DND-41 (cell line): Measurements from ENCODE around the gene FAM83G.

Experiments
- ATAC-seq: fragments of 200-7000 bp; cut with Tn5 transposase; 3 replicates; pipeline ENCODE4 v1.9.1; 2021; ENCODE audit warnings: low read depth; ENCODE audit not compliant: insufficient read depth
- DNase-seq: peaks from one replicate; pipeline ENCODE4 v3.0.0-alpha.2; 2020
- H2AFZ ChIP-seq: 2 replicates; pipeline ENCODE4 v1.6.0; 2012; ENCODE audit warnings: low read depth, low read length
- H3K27ac ChIP-seq: 2 replicates; pipeline ENCODE4 v1.5.1; 2012; ENCODE audit warnings: low read length, inconsistent platforms
- H3K27me3 ChIP-seq: fragments of 200-600 bp; sonication (generic); 2 replicates; pipeline ENCODE4 v1.6.0; 2012; ENCODE audit warnings: low read length, mild to moderate bottlenecking, inconsistent platforms; ENCODE audit not compliant: insufficient read depth, poor library complexity
- H3K36me3 ChIP-seq: 2 replicates; pipeline ENCODE4 v1.5.1; 2012; ENCODE audit warnings: low read length, inconsistent platforms; ENCODE audit not compliant: insufficient read depth
- H3K4me1 ChIP-seq: 2 replicates; pipeline ENCODE4 v1.5.1; 2012; ENCODE audit warnings: mild to moderate bottlenecking, low read length; ENCODE audit not compliant: insufficient read depth
- H3K4me2 ChIP-seq: 2 replicates; pipeline ENCODE4 v1.6.0; 2012; ENCODE audit warnings: mild to moderate bottlenecking, moderate library complexity, low read length, inconsistent platforms; ENCODE audit not compliant: insufficient read depth
- H3K4me3 ChIP-seq, 2 experiments: fragments of 200-600 bp in 1 of 2; shearing (Covaris generic) in 1 of 2; 2 replicates each; pipeline ENCODE4 v1.5.1; 2012 to 2016; ENCODE audit warnings: inconsistent platforms in 2 of 2, low read length in 2 of 2, mild to moderate bottlenecking in 2 of 2, low read depth in 1 of 2, moderate library complexity in 1 of 2
- H3K79me2 ChIP-seq: 2 replicates; pipeline ENCODE4 v1.6.0; 2012; ENCODE audit warnings: low read length, inconsistent platforms; ENCODE audit not compliant: insufficient read depth
- H3K9ac ChIP-seq: 2 replicates; pipeline ENCODE4 v1.6.0; 2012; ENCODE audit warnings: low read depth, mild to moderate bottlenecking, inconsistent platforms, low read length, moderate library complexity
- H3K9me3 ChIP-seq: 2 replicates; pipeline ENCODE4 v1.5.1; 2012; ENCODE audit warnings: low read length, moderate library complexity, mild to moderate bottlenecking, inconsistent platforms; ENCODE audit not compliant: insufficient read depth, severe bottlenecking
- H4K20me1 ChIP-seq: 2 replicates; pipeline ENCODE4 v1.6.0; 2012; ENCODE audit warnings: low read length; ENCODE audit not compliant: insufficient read depth
- CTCF ChIP-seq: IDR thresholded peaks from 2 replicates; pipeline ENCODE4 v1.5.1; 2012; ENCODE audit warnings: borderline replicate concordance, low read length, moderate library complexity, mild to moderate bottlenecking; ENCODE audit not compliant: poor library complexity, severe bottlenecking; ENCODE audit errors: extremely low read depth
- EZH2 ChIP-seq: IDR thresholded peaks from 3 replicates; pipeline ENCODE4 v1.6.1; 2012; ENCODE audit warnings: borderline replicate concordance, low read depth, mild to moderate bottlenecking, moderate library complexity, low read length, inconsistent platforms; ENCODE audit not compliant: severe bottlenecking

Gene FAM83G

GRCh38 chr17:19016881-19017280 lies 12.3 kb upstream of the FAM83G start:
- peaks cover 15% of the 10 kb centered on the region; the same call in 1 of the 2 replicates for H4K20me1 ChIP-seq
- H3K4me1 ChIP-seq = no peaks in the 10 kb centered on the region
- H3K9ac ChIP-seq = no peak overlapping the region
- peaks cover 8% of the 10 kb centered on the region for H3K36me3 ChIP-seq
- H3K79me2 ChIP-seq = no peaks in the 10 kb centered on the region
- H3K27ac ChIP-seq = no peak overlapping the region
- no peak for TF ChIP-seq CTCF
- no peak for TF ChIP-seq EZH2
- H3K4me2 ChIP-seq = no peak overlapping the region
- no peaks in the 10 kb centered on the region for H3K27me3 ChIP-seq
- DNase-seq (no peak), ATAC-seq (no peak)
- no peaks in the 10 kb centered on the region for H3K9me3 ChIP-seq
- no peak overlapping the region for H3K4me3 ChIP-seq
- no peak overlapping the region for H2AFZ ChIP-seq

- Histone ChIP-seq H4K20me1 (peaks cover 15% of the 10 kb centered on the region; the same call in 1 of the 2 replicates), H3K9ac (no peak overlapping the region), H3K27ac (no peak overlapping the region), H2AFZ (no peak overlapping the region), H3K27me3 (no peaks in the 10 kb centered on the region), H3K9me3 (no peaks in the 10 kb centered on the region), H3K4me3 (no peak overlapping the region), H3K4me1 (no peaks in the 10 kb centered on the region), H3K36me3 (peaks cover 2% of the 10 kb centered on the region; the same call in 1 of the 2 replicates), H3K4me2 (no peak overlapping the region), H3K79me2 (no peaks in the 10 kb centered on the region)
- DNase-seq (no peak), ATAC-seq (no peak)
- TF ChIP-seq EZH2 = no peak
- no peak for TF ChIP-seq CTCF
These were observed 11.7 kb upstream of the FAM83G start for GRCh38 chr17:19016297-19016696.

GRCh38 chr17:19015428-19015827 lies 10.9 kb upstream of the FAM83G start:
- Histone ChIP-seq H2AFZ (no peak overlapping the region), H3K4me1 (no peaks in the 10 kb centered on the region), H3K36me3 (no peaks in the 10 kb centered on the region), H3K9ac (no peak overlapping the region), H4K20me1 (peaks cover 15% of the 10 kb centered on the region; the same call in 1 of the 2 replicates), H3K79me2 (no peaks in the 10 kb centered on the region), H3K9me3 (no peaks in the 10 kb centered on the region), H3K27me3 (no peaks in the 10 kb centered on the region), H3K4me2 (no peak overlapping the region), H3K4me3 (no peak overlapping the region), H3K27ac (no peak overlapping the region)
- TF ChIP-seq EZH2 (no peak), CTCF (no peak)
- DNase-seq (no peak), ATAC-seq (no peak)
